RWPE2 (cell line): ENCODE results near the gene C6orf141.
"Not testable (repeated sequence)": the region's sequence is repeated elsewhere in the genome, so short reads cannot be mapped to it uniquely, and the experiment has no call there.

Source experiments
- ATAC-seq: fragments of 200-7000 bp; cut with Tn5 transposase; 3 replicates; pipeline ENCODE4 v1.9.1; 2021; ENCODE audit warnings: low read depth
- DNase-seq: peaks from one replicate; pipeline ENCODE4 v3.0.0-alpha.2; 2020; ENCODE audit warnings: low spot score
- H3K27ac ChIP-seq: fragments of 450-650 bp; 2 replicates; pipeline ENCODE4 v1.5.1; 2017; ENCODE audit warnings: mild to moderate bottlenecking; ENCODE audit not compliant: poor library complexity, severe bottlenecking
- H3K27me3 ChIP-seq: fragments of 250-450 bp; sonication (Bioruptor Pico); 2 replicates; pipeline ENCODE4 v1.5.1; 2021; ENCODE audit warnings: mild to moderate bottlenecking, moderate library complexity; ENCODE audit not compliant: insufficient read depth, poor library complexity, severe bottlenecking
- H3K36me3 ChIP-seq: fragments of 250-450 bp; sonication (Bioruptor Pico); 2 replicates; pipeline ENCODE4 v1.5.1; 2020; ENCODE audit warnings: low read depth, mild to moderate bottlenecking, moderate library complexity
- H3K4me1 ChIP-seq: fragments of 250-450 bp; sonication (Bioruptor Pico); 2 replicates; pipeline ENCODE4 v1.5.1; 2021; ENCODE audit warnings: mild to moderate bottlenecking, moderate library complexity; ENCODE audit not compliant: insufficient read depth, poor library complexity, severe bottlenecking
- H3K4me3 ChIP-seq: fragments of 250-450 bp; sonication (Bioruptor Pico); 2 replicates; pipeline ENCODE4 v1.5.1; 2021; ENCODE audit warnings: mild to moderate bottlenecking, moderate library complexity; ENCODE audit not compliant: severe bottlenecking
- H3K9me3 ChIP-seq: fragments of 250-450 bp; sonication (Bioruptor Pico); 2 replicates; pipeline ENCODE4 v1.5.1; 2021; ENCODE audit warnings: mild to moderate bottlenecking, moderate library complexity; ENCODE audit not compliant: severe bottlenecking
- CTCF ChIP-seq: fragments of 450-650 bp; IDR thresholded peaks from one replicate; pipeline ENCODE4 v1.5.1; 2017; ENCODE audit warnings: mild to moderate bottlenecking, moderate library complexity; ENCODE audit not compliant: poor library complexity, severe bottlenecking

The C6orf141 gene

GRCh38 chr6:49582529-49582928 is 32.1 kb downstream of the C6orf141 start:
- ATAC-seq, result no peak
- no peak for TF ChIP-seq CTCF
- H3K4me1 ChIP-seq, result no peaks in the 10 kb centered on the region
- no peaks in the 10 kb centered on the region for H3K36me3 ChIP-seq
- DNase-seq, result no peak
- no peaks in the 10 kb centered on the region for H3K27me3 ChIP-seq
- no peaks in the 10 kb centered on the region for H3K9me3 ChIP-seq
- H3K27ac ChIP-seq, result no peak overlapping the region
- H3K4me3 ChIP-seq, result no peak overlapping the region

DNA sequence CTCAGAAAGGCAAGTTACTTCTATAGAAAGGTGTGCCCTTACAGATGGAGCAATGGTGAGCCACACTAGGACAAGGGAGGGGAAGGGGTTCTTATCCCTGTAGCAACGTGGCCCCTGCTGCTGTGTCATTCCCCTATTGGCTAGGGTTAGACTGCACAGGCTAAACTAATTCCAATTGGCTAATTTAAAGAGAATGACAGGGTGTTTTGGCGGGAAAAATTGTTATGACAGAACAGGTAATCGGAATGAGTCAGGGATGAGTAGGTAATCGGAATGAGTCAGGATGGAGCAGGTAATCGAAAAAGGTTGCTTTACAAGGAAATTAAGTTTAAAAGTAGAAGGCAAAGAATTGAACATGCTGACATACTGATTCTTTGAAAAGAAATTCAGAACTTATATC is 36.8 kb downstream of the C6orf141 start:
- H3K4me1 ChIP-seq, H3K27me3 ChIP-seq, H3K36me3 ChIP-seq, DNase-seq, ATAC-seq, H3K9me3 ChIP-seq, H3K4me3 ChIP-seq, H3K27ac ChIP-seq: not testable (repeated sequence)
